Heart right ventricle (tissue), 16 donors: Measurements from ENCODE around the gene VASP. TPM values are rescaled to one million over a fixed set of nuclear protein-coding genes. Genes with fewer than 3 reads are reported as not detected.

Source experiments
- ATAC-seq, 8 donors: fragments of 200-7000 bp; cut with Tn5 transposase; one replicate each; pipeline ENCODE4 v1.9.1; 2020; ENCODE audit warnings: mild to moderate bottlenecking in 8 of 8, moderate library complexity in 8 of 8, moderate number of reproducible peaks in 1 of 8
- DNase-seq, 2 donors: peaks; one replicate each; pipeline ENCODE4 v3.0.0-alpha.2; 2020
- H3K27ac ChIP-seq, 10 donors: fragments of 200-600 bp; sonication (generic) in 2 of 10; one replicate each; pipeline versions ENCODE4 v1.5.0 to v1.8.0; 2020 to 2022; ENCODE audit warnings: mild to moderate bottlenecking in 3 of 10
- H3K27me3 ChIP-seq, 7 donors: fragments of 200-600 bp; one replicate each; pipeline ENCODE4 v1.8.0; 2021 to 2022; ENCODE audit warnings: mild to moderate bottlenecking in 2 of 7
- H3K36me3 ChIP-seq, 9 donors: fragments of 200-600 bp; sonication (generic) in 1 of 9; one replicate each; pipeline versions ENCODE4 v1.5.0 to v1.8.0; 2020 to 2022; ENCODE audit warnings: mild to moderate bottlenecking in 2 of 9
- H3K4me1 ChIP-seq, 9 donors: fragments of 200-600 bp; sonication (generic) in 1 of 9; one replicate each; pipeline versions ENCODE4 v1.5.0 to v1.8.0; 2020 to 2022; ENCODE audit warnings: mild to moderate bottlenecking in 4 of 9
- H3K4me3 ChIP-seq, 10 donors: fragments of 200-600 bp; sonication (generic) in 2 of 10; one replicate each; pipeline versions ENCODE4 v1.5.0 to v1.8.0; 2020 to 2022; ENCODE audit warnings: mild to moderate bottlenecking in 7 of 10, moderate library complexity in 2 of 10
- H3K9me3 ChIP-seq, 11 donors: fragments of 200-600 bp in 10 of 11; sonication (generic) in 2 of 11; one replicate each; pipeline versions ENCODE4 v1.5.0 to v1.8.0; 2013 to 2022; ENCODE audit warnings: mild to moderate bottlenecking in 2 of 11, control low read depth in 1 of 11, moderate library complexity in 1 of 11
- CTCF ChIP-seq, 9 donors: fragments of 200-600 bp; sonication (generic) in 2 of 9; IDR thresholded peaks; one replicate each; pipeline versions ENCODE4 v1.5.0 to v1.8.0; 2021 to 2022; ENCODE audit warnings: antibody characterized with exemption in 9 of 9, mild to moderate bottlenecking in 5 of 9, moderate library complexity in 1 of 9
- WGBS, 2 donors: extraction: QIAGEN DNeasy Blood & Tissue Kit; methylation state at CpG; one replicate each; pipeline ENCODE4 v1.1.7; 2013; ENCODE audit warnings: inconsistent platforms in 1 of 2; 5-methylcytosine and 5-hydroxymethylcytosine counted together
- intact Hi-C, 10 donors: fragments of 100-400 bp; cut with DNase I; formaldehyde crosslinking; loops; one replicate each; pipeline versions ENCODE4 v1.11.1 to v1.14.2; 2022
- polyA plus RNA-seq, 2 donors: library from polyadenylated mRNA; stranded (reverse); fragments of 200-250 nt; gene quantifications; one replicate each; pipeline ENCODE4 v1.2.3, GENCODE V29; 2013
- total RNA-seq, 10 donors: library from RNA; stranded (reverse); fragmentation: NEBNext Ultra II Directional in 3 of 10; extraction: Animal tissue kit (Norgen Biotek cat#: 25700) in 3 of 10; gene quantifications; one replicate each; pipeline versions ENCODE4 v1.2.1 to v1.2.4, GENCODE V29; 2021 to 2023
- donor health status: Arrhythmogenic right ventricular cardiomyopathy.
- donor health status: ischemic (EF 13 %, LVEDD 7.1; RV severe dilation, severe dysfunction).
- donor health status: healthy with polysubstance abuse.
- donor health status: DM: no; HTN: yes; CAD: no.
- donor health status: DM: no; HTN: no; CAD: no.
- donor health status: ischemic (EF 25% LVEDD 6.9; RV normal size, moderate dysfunction).
- donor health status: ischemic (EF 25% LVEDD 5.7; RV mildly dilated, moderate dysfunction).
- donor health status: healthy.
- donor health status: DM: yes; HTN: yes; CAD: no.
- donor health status: Ischemic cardiomyopathy.
- donor health status: ischemic (EF 35%, LVEDD 5.7; RV mildly dilated, moderate dysfunction).
- donor health status: nonischemic (EF 11% LVEDD 7.7; RV severe dilation, severe dysfunction).
- donor health status: DM: yes; HTN: yes; CAD: no.
- donor health status: PGD.
- donor health status: ischemic (EF 29% LVEDD 5.4; RV normal size, mild dysfunction).
- donor health status: nonischemic (EF 23%, LVEDD 6.1; RV moderate dilation, normal function).

Gene VASP
- total and polyA plus RNA-seq, 12 donors: 24.9 to 78.6 (median 43.6) TPM

GRCh38 chr19:45522010-45522941, 15.0 kb downstream of the VASP start:
- DNase-seq: no peak
- Histone ChIP-seq H3K9me3 (no peaks in the 10 kb centered on the region), H3K27ac (peak overlapping the region in 1 of 10 donors; percentile 13), H3K27me3 (no peaks in the 10 kb centered on the region), H3K4me1 (peaks cover 0 to 65% (median 7%) of the 10 kb centered on the region in 9 donors), H3K36me3 (peaks cover 0 to 100% (median 33%) of the 10 kb centered on the region in 9 donors), H3K4me3 (no peak overlapping the region)
- intact Hi-C loops: loop anchor here (2.0 to 5.0 kb wide), 5 partner anchors 35 to 121 kb away; no protein-coding TSS in a partner anchor
- WGBS, 2 donors: 86 to 88% methylated on average over 24 of the region's 24 CpGs
- no peak for TF ChIP-seq CTCF (IDR thresholded peaks at IDR 0.05)
- no peak for ATAC-seq

GRCh38 chr19:45523642-45524256, 16.5 kb downstream of the VASP start:
- Histone ChIP-seq H3K4me1 (peaks cover under 1 to 73% (median 12%) of the 10 kb centered on the region in 9 donors), H3K9me3 (no peaks in the 10 kb centered on the region), H3K4me3 (no peak overlapping the region), H3K36me3 (peaks cover 0 to 94% (median 24%) of the 10 kb centered on the region in 9 donors), H3K27ac (peak overlapping the region in 8 of 10 donors; percentile 13 to 69 (median 52)), H3K27me3 (no peaks in the 10 kb centered on the region)
- 72 to 74% methylated on average over 9 of the region's 9 CpGs for WGBS, 2 donors
- DNase-seq: peak; percentile 70 to 86
- peak; percentile 89 to 96 (median 92) for ATAC-seq
- intact Hi-C loops: loop anchor here (1.0 to 5.0 kb wide), 7 partner anchors 34 to 119 kb away; no protein-coding TSS in a partner anchor
- TF ChIP-seq CTCF (IDR thresholded peaks at IDR 0.05): peak; percentile 88 to 92 (median 91)

GRCh38 chr19:45524575-45525129, 17.4 kb downstream of the VASP start:
- peak; percentile 39 to 44 for DNase-seq
- H3K36me3 ChIP-seq: peaks cover 0 to 85% (median 20%) of the 10 kb centered on the region in 9 donors

More at GRCh38 chr19:45524575-45525129, 17.4 kb downstream of the VASP start:
- H3K9me3 ChIP-seq: no peaks in the 10 kb centered on the region
- intact Hi-C loops: loop anchor here (1.0 to 5.0 kb wide), 6 partner anchors 33 to 118 kb away; no protein-coding TSS in a partner anchor
- peak overlapping the region in 8 of 10 donors; percentile 18 to 69 (median 52) for H3K27ac ChIP-seq
- TF ChIP-seq CTCF (IDR thresholded peaks at IDR 0.05): no peak
- H3K4me1 ChIP-seq: peaks cover 6 to 77% (median 21%) of the 10 kb centered on the region in 9 donors
- peaks cover 0 to 2% (median 0%) of the 10 kb centered on the region in 7 donors for H3K27me3 ChIP-seq
- 78 to 80% methylated on average over 15 of the region's 15 CpGs for WGBS, 2 donors
- peak in 6 of 8 donors; percentile 22 to 60 (median 36) for ATAC-seq
- no peak overlapping the region for H3K4me3 ChIP-seq
